Sigmoid colon (tissue), 7 donors: ENCODE measurements around the gene KIF17. TPM values are rescaled to one million over a fixed set of nuclear protein-coding genes. Genes with fewer than 3 reads are reported as not detected.

Experiments used
- DNase-seq: peaks from one replicate; pipeline ENCODE4 v3.0.0-alpha.2; 2019
- H3K27ac ChIP-seq, 4 donors: fragments of 200-600 bp; sonication (generic); one replicate each; pipeline ENCODE4 v1.5.1; 2016 to 2019; ENCODE audit warnings: mild to moderate bottlenecking in 1 of 4
- H3K27me3 ChIP-seq, 3 donors: fragments of 200-600 bp; sonication (generic); one replicate each; pipeline ENCODE4 v1.5.1; 2019; ENCODE audit warnings: mild to moderate bottlenecking in 1 of 3
- H3K36me3 ChIP-seq, 4 donors: fragments of 200-600 bp; sonication (generic); one replicate each; pipeline ENCODE4 v1.5.1; 2016 to 2019
- H3K4me1 ChIP-seq, 4 donors: fragments of 200-600 bp; sonication (generic); one replicate each; pipeline ENCODE4 v1.5.1; 2017 to 2019
- H3K4me3 ChIP-seq, 4 donors: fragments of 200-600 bp; sonication (generic); one replicate each; pipeline ENCODE4 v1.5.1; 2017 to 2019; ENCODE audit warnings: mild to moderate bottlenecking in 2 of 4, moderate library complexity in 1 of 4
- H3K9me3 ChIP-seq, 4 donors: fragments of 200-600 bp in 3 of 4; sonication (generic) in 3 of 4; one replicate each; pipeline versions ENCODE4 v1.5.1 to v1.6.1; 2013 to 2019
- EP300 ChIP-seq, 4 donors: sonication (generic); formaldehyde crosslinking; IDR thresholded peaks; one replicate each; pipeline ENCODE4 v1.6.1; 2017; ENCODE audit warnings: antibody characterized with exemption in 4 of 4
- POLR2A ChIP-seq, 2 donors: fragments of 450-650 bp; IDR thresholded peaks; one replicate each; pipeline ENCODE4 v1.6.1; 2016; ENCODE audit warnings: antibody characterized with exemption in 2 of 2, mild to moderate bottlenecking in 2 of 2, moderate library complexity in 2 of 2
- POLR2AphosphoS5 ChIP-seq, 4 donors: sonication (generic); formaldehyde crosslinking; IDR thresholded peaks; one replicate each; pipeline ENCODE4 v1.6.1; 2017; ENCODE audit warnings: antibody characterized with exemption in 4 of 4
- WGBS, 2 donors: extraction: QIAGEN DNeasy Blood & Tissue Kit; methylation state at CpG; one replicate each; pipeline ENCODE4 v1.1.7; 2013; 5-methylcytosine and 5-hydroxymethylcytosine counted together
- intact Hi-C: fragments of 100-400 bp; cut with DNase I; formaldehyde crosslinking; loops from one replicate; pipeline ENCODE4 v1.15.1; 2023
- polyA plus RNA-seq, 3 donors: library from polyadenylated mRNA; stranded (reverse); fragments of 200-250 nt; gene quantifications; one replicate each; pipeline ENCODE4 v1.2.3, GENCODE V29; 2013
- total RNA-seq, 4 donors: library from RNA; depleted of rRNA; stranded (reverse); fragments of >200 nt; gene quantifications; one replicate each; pipeline ENCODE4 v1.1.0, GENCODE V29; 2016
- TF ChIP-seq, protein P1 (sequence below), 4 experiments: fragments of 450-650 bp in 3 of 4; fragments of 200-600 bp in 1 of 4; IDR thresholded peaks; one replicate each; pipeline ENCODE4 v1.5.1; 2016 to 2019; ENCODE audit warnings: antibody characterized with exemption in 4 of 4, mild to moderate bottlenecking in 3 of 4, moderate library complexity in 2 of 4
- donor health status: healthy with polysubstance abuse.
- donor health status: Bipolar disorder and iron deficiency.
- donor health status: healthy.

KIF17 gene
- total and polyA plus RNA-seq, 7 donors = 0.54 to 2.4 (median 1.4) TPM

DNA sequence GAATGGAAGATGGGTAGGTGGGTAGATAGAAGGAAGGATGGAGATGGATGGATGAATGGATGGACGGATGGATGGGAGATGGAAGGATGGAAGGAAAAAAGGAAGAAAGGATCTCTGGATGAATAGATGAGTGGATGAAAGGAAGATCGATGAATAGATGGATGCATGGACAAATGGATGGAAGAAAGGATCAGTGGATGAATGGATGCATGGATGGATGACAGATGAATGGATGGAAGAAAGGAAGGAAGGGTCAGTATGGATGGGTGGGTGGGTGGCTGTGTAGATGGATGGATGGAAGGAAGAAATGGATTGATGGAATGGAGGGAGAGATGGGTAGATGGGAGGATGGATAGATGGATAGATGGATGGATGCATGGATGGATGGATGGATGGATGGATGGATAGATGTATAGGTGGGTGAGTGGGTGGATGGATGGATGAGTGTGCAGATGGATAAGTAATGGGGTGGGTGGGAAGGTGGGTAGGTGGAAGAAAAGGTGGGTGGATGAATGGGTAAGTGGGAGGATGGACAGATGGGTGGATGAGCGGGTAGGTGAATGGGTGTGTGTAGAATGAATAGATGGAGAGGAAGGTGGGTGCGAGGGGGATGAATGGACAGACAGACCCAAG lies 14.6 kb downstream of the KIF17 start:
- intact Hi-C loops = no loop called here
- peaks cover 0 to 11% (median 10%) of the 10 kb centered on the region in 4 donors for H3K4me1 ChIP-seq
- H3K36me3 ChIP-seq = no peaks in the 10 kb centered on the region
- no peaks in the 10 kb centered on the region for H3K27me3 ChIP-seq
- H3K4me3 ChIP-seq = no peak overlapping the region
- TF ChIP-seq POLR2AphosphoS5 (IDR thresholded peaks at IDR 0.05) (no peak), POLR2A (IDR thresholded peaks at IDR 0.05) (no peak), EP300 (IDR thresholded peaks at IDR 0.05) (no peak)
- TF ChIP-seq, protein P1, sequence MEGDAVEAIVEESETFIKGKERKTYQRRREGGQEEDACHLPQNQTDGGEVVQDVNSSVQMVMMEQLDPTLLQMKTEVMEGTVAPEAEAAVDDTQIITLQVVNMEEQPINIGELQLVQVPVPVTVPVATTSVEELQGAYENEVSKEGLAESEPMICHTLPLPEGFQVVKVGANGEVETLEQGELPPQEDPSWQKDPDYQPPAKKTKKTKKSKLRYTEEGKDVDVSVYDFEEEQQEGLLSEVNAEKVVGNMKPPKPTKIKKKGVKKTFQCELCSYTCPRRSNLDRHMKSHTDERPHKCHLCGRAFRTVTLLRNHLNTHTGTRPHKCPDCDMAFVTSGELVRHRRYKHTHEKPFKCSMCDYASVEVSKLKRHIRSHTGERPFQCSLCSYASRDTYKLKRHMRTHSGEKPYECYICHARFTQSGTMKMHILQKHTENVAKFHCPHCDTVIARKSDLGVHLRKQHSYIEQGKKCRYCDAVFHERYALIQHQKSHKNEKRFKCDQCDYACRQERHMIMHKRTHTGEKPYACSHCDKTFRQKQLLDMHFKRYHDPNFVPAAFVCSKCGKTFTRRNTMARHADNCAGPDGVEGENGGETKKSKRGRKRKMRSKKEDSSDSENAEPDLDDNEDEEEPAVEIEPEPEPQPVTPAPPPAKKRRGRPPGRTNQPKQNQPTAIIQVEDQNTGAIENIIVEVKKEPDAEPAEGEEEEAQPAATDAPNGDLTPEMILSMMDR (IDR thresholded peaks at IDR 0.05) = no peak
- WGBS, 2 donors = 89 to 92% methylated on average over 4 of the region's 4 CpGs
- no peaks in the 10 kb centered on the region for H3K9me3 ChIP-seq
- DNase-seq = no peak
- no peak overlapping the region for H3K27ac ChIP-seq

DNA sequence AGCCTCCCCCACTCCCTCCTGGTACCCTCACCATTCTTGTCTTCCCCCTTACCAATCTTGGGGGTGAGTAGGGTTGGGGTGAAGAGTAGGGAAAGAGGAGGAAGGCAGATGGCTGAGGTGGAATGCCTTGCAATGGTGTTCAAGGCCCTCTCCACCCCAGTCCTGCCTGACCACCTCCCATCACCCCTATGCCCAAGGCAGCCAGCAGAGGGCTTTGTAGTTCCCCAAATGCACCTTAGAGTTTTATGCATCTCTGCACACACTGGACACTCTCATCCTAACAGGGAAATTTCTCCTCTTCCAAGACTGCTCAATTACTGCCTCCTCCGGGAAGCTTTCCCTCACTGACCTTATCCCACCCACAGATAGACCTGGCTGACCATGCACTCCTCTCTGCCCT lies 15.4 kb downstream of the KIF17 start:
- intact Hi-C loops = no loop called here

DNA sequence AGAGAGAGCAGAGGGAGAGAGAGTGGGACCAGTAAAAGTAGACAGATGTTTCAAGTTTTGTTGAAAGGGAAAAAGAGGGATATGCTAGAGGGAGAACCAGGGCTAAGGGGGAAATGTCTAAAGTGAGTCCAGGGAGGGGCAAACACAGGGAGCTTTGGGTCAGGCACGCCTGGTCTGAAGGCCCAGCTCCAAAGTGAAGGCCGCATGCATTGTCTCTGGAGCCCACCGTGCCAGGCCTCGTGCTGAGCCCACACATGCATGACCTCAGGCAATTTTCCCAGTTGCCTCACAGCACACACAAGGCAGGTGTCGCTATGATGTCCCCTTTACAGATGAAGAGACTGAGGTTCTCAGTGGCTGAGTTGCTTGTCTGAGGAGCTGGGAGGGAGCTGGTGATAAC lies 16.0 kb downstream of the KIF17 start:
- no peak overlapping the region for H3K27ac ChIP-seq
- no peak for DNase-seq
- no peaks in the 10 kb centered on the region for H3K9me3 ChIP-seq
- peaks cover 0 to 25% (median 23%) of the 10 kb centered on the region in 4 donors for H3K4me1 ChIP-seq
- no peaks in the 10 kb centered on the region for H3K27me3 ChIP-seq
- no peak overlapping the region for H3K4me3 ChIP-seq
- no peaks in the 10 kb centered on the region for H3K36me3 ChIP-seq
- intact Hi-C loops = no loop called here
- 91 to 94% methylated on average over 5 of the region's 5 CpGs for WGBS, 2 donors
- TF ChIP-seq POLR2A (IDR thresholded peaks at IDR 0.05) (no peak), EP300 (IDR thresholded peaks at IDR 0.05) (no peak), POLR2AphosphoS5 (IDR thresholded peaks at IDR 0.05) (no peak)
- TF ChIP-seq, protein P1 (IDR thresholded peaks at IDR 0.05) = no peak

More for the DNA sequence above, 15.4 kb downstream of the KIF17 start:
- Histone ChIP-seq H3K36me3 (no peaks in the 10 kb centered on the region), H3K9me3 (no peaks in the 10 kb centered on the region), H3K4me1 (peaks cover 0 to 19% (median 18%) of the 10 kb centered on the region in 4 donors), H3K4me3 (no peak overlapping the region), H3K27me3 (no peaks in the 10 kb centered on the region), H3K27ac (no peak overlapping the region)
- 75 to 90% methylated on average over 1 of the region's 1 CpG for WGBS, 2 donors
- no peak for TF ChIP-seq POLR2A (IDR thresholded peaks at IDR 0.05)
- no peak for TF ChIP-seq EP300 (IDR thresholded peaks at IDR 0.05)
- TF ChIP-seq, protein P1 (IDR thresholded peaks at IDR 0.05) = no peak
- no peak for TF ChIP-seq POLR2AphosphoS5 (IDR thresholded peaks at IDR 0.05)
- no peak for DNase-seq

DNA sequence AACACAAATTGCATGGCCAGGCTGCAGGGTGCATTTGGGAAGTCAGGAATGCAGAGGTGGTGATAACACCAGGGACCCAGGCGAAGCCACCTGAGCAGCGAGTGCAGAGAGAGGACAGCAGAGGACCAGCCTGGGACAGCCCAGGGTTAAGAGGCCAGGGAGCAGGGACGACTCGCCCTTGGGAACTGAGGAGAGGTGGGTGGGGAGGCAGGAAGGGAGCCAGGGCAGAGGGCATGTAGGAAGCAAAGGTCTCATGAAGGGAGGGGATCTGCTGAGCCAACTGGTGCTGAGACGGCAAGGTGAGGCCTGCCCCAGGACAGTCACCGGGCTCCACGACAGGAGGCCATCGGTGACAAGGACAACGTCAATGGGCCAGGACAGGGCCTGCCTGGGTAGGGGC lies 16.4 kb downstream of the KIF17 start:
- intact Hi-C loops = no loop called here
- no peak overlapping the region for H3K27ac ChIP-seq
- 71 to 87% methylated on average over 9 of the region's 9 CpGs for WGBS, 2 donors
- no peaks in the 10 kb centered on the region for H3K9me3 ChIP-seq
- no peak for DNase-seq
- no peaks in the 10 kb centered on the region for H3K36me3 ChIP-seq
- no peaks in the 10 kb centered on the region for H3K27me3 ChIP-seq
- no peak overlapping the region for H3K4me3 ChIP-seq
- TF ChIP-seq POLR2AphosphoS5 (IDR thresholded peaks at IDR 0.05) = no peak
- TF ChIP-seq POLR2A (IDR thresholded peaks at IDR 0.05) = no peak
- TF ChIP-seq EP300 (IDR thresholded peaks at IDR 0.05) = no peak
- TF ChIP-seq, protein P1 (IDR thresholded peaks at IDR 0.05) = no peak
- H3K4me1 ChIP-seq = peaks cover 0 to 27% (median 24%) of the 10 kb centered on the region in 4 donors
